HepG2 (cell line): ENCODE data around the gene CYP2W1. TPM values are rescaled to one million over a fixed set of nuclear protein-coding genes. Genes with fewer than 3 reads are reported as not detected.
A peak's percentile ranks its signal among the peaks of the same experiment; 100 is the strongest.

Experiments
- GABPB1 ChIP-seq: IDR thresholded peaks from 2 replicates; pipeline ENCODE4 v1.6.1; 2016; ENCODE audit warnings: mild to moderate bottlenecking, missing genetic modification reagents, moderate library complexity, missing compliant biosample characterization
- HNRNPL ChIP-seq: fragments of 200-400 bp; formaldehyde crosslinking; IDR thresholded peaks from 2 replicates; pipeline ENCODE4 v1.6.1; 2017; ENCODE audit warnings: mild to moderate bottlenecking, low read depth, low read length
- IRX3 ChIP-seq: sonication (generic); formaldehyde crosslinking; IDR thresholded peaks from 2 replicates; pipeline ENCODE4 v1.8.1; 2023; ENCODE audit warnings: mild to moderate bottlenecking, low read depth, missing genetic modification reagents, borderline replicate concordance
- JDP2 ChIP-seq: sonication (generic); formaldehyde crosslinking; IDR thresholded peaks from 2 replicates; pipeline ENCODE4 v1.8.1; 2022; ENCODE audit warnings: missing genetic modification reagents, borderline replicate concordance
- NCOR1 ChIP-seq: fragments of 200-600 bp; sonication (generic); IDR thresholded peaks from 2 replicates; pipeline ENCODE4 v1.7.0; 2017; ENCODE audit warnings: antibody characterized with exemption, low read length, borderline replicate concordance
- NR2F6 ChIP-seq, 2 experiments: IDR thresholded peaks; 2 replicates each; pipeline ENCODE4 v1.6.1; 2016; ENCODE audit warnings: antibody characterized with exemption in 1 of 2, mild to moderate bottlenecking in 1 of 2
- SMAD1 ChIP-seq: sonication (generic); formaldehyde crosslinking; IDR thresholded peaks from 2 replicates; pipeline ENCODE4 v1.4.0; 2020; ENCODE audit warnings: missing genetic modification reagents, low read depth, mild to moderate bottlenecking, borderline replicate concordance
- SMYD3 ChIP-seq: sonication (generic); formaldehyde crosslinking; IDR thresholded peaks from 2 replicates; pipeline ENCODE4 v1.8.1; 2023; ENCODE audit warnings: mild to moderate bottlenecking, missing genetic modification reagents
- THAP8 ChIP-seq: sonication (generic); formaldehyde crosslinking; IDR thresholded peaks from 2 replicates; pipeline ENCODE4 v1.5.1; 2020; ENCODE audit warnings: missing genetic modification reagents, mild to moderate bottlenecking, borderline replicate concordance
- TMF1 ChIP-seq: sonication (generic); formaldehyde crosslinking; IDR thresholded peaks from 2 replicates; pipeline ENCODE4 v1.8.1; 2022; ENCODE audit warnings: low read depth, missing genetic modification reagents
- ZNF432 ChIP-seq: sonication (generic); formaldehyde crosslinking; IDR thresholded peaks from 2 replicates; pipeline ENCODE4 v1.5.0; 2020; ENCODE audit warnings: missing genetic modification reagents, mild to moderate bottlenecking, borderline replicate concordance
- ZNF512B ChIP-seq: sonication (generic); formaldehyde crosslinking; IDR thresholded peaks from 2 replicates; pipeline ENCODE4 v1.5.1; 2020; ENCODE audit warnings: missing genetic modification reagents, mild to moderate bottlenecking, borderline replicate concordance
- ZNF574 ChIP-seq: sonication (generic); formaldehyde crosslinking; IDR thresholded peaks from 2 replicates; pipeline ENCODE4 v1.4.0; 2020; ENCODE audit warnings: missing genetic modification reagents
- ZNF609 ChIP-seq: sonication (generic); formaldehyde crosslinking; IDR thresholded peaks from 2 replicates; pipeline ENCODE4 v1.4.0; 2020; ENCODE audit warnings: mild to moderate bottlenecking, missing genetic modification reagents, borderline replicate concordance
- ZNF883 ChIP-seq: sonication (generic); formaldehyde crosslinking; IDR thresholded peaks from 2 replicates; pipeline ENCODE4 v1.5.1; 2020; ENCODE audit warnings: mild to moderate bottlenecking, missing genetic modification reagents; ENCODE audit errors: not compliant biosample characterization
- ZSCAN25 ChIP-seq: sonication (generic); formaldehyde crosslinking; IDR thresholded peaks from 2 replicates; pipeline ENCODE4 v1.8.0; 2022; ENCODE audit warnings: mild to moderate bottlenecking, missing genetic modification reagents
- polyA plus RNA-seq, 8 experiments: library from polyadenylated mRNA; depleted of rRNA in 3 of 8; stranded (reverse) in 7 of 8; unstranded in 1 of 8; fragments of >200 nt; fragmentation: Illumina TruSeq in 4 of 8; extraction: Trizol in 4 of 8; gene quantifications; 2 replicates each; pipeline versions ENCODE4 v1.2.1 to v1.2.3, GENCODE V29; 2011 to 2016; ENCODE audit warnings: low read depth in 4 of 8, missing spikeins in 1 of 8, mixed read lengths in 1 of 8; ENCODE audit not compliant: insufficient read depth in 1 of 8
- total RNA-seq, 5 experiments: library from RNA; depleted of rRNA; stranded (reverse); fragments of >200 nt; fragmentation: Illumina TruSeq; extraction: Trizol; gene quantifications; 2 replicates each; pipeline ENCODE4 v1.2.3, GENCODE V29; 2016; ENCODE audit warnings: low read depth in 1 of 5

Gene CYP2W1
- total and polyA plus RNA-seq, 2 of the 13 experiments (the other 11 are each of a cell fraction or from before 2014, with no cell fraction given), result 19.5 to 31.7 TPM

- TF ChIP-seq ZSCAN25 (0 out of 2 replicates have a peak, but pooled peaks have one; percentile 51), GABPB1 (CRISPR knock-in tag) (peak; percentile 66), SMYD3 (CRISPR knock-in tag) (no peak), JDP2 (CRISPR knock-in tag) (no peak), ZNF432 (CRISPR knock-in tag) (no peak), THAP8 (CRISPR knock-in tag) (no peak), IRX3 (CRISPR knock-in tag) (no peak), ZNF512B (no peak), ZNF609 (CRISPR knock-in tag) (no peak; the same call in 1 of the 2 replicates), ZNF574 (peak; percentile 56), SMAD1 (CRISPR knock-in tag) (0 out of 2 replicates have a peak, but pooled peaks have one; percentile 33), NCOR1 (no peak), ZNF883 (CRISPR knock-in tag) (peak; percentile 51), HNRNPL (no peak), NR2F6 (IDR thresholded peaks at IDR 0.05) (no peak), NR2F6 (CRISPR knock-in tag; IDR thresholded peaks at IDR 0.05) (0 out of 2 replicates have a peak, but pooled peaks have one; percentile 28), TMF1 (CRISPR knock-in tag) (no peak)
These were observed 22.6 kb upstream of the CYP2W1 start (continued) for GRCh38 chr7:960269-960871.
